ENCODE measurements around the gene SLC38A3.
A peak's percentile ranks its signal among the peaks of the same experiment; 100 is the strongest.
"Not testable (repeated sequence)": the region's sequence is repeated elsewhere in the genome, so short reads cannot be mapped to it uniquely, and the experiment has no call there.

The SLC38A3 gene

DNA sequence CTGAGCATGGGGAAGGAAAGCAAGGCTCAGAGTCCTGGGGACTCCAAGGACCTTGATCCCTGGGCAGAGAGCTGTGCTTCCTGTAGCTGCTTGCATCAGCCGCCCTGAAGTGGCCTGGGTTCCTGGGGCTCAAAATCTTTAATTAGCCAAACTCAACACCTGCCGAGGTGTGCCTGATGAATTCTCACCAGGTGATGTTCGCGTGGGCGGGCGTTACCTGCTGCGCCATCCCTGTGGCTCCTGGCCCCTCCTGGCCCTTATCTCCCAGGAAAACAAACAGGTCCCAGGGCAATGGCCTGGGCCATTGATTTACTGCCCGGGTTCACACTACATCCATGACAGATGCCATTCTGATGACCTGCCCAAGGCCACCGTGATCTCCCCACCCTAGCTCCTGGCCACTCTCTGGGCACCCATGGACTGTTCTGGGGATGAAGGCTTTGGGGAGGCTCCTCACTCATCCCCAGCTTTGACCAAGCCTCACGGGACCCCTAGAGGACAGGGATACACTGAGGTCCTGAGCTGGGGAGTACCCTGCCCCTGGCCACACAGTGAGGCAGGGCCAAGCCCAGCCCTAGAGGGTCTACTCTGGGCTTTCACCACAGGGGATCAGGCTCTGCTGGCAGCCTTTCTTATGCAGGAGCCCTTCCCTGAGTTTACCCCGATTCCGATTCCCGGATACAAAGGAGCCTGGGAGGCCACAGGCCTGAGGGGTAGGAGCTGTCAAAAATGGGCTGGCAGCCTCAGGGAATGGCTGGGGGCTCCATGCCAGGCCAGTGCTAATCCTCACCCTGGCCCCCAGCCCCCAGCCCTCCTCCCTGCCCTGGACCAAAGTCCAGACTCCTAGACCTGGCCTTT is 5.7 kb downstream of the SLC38A3 start:
- TF ChIP-seq, protein P1, sequence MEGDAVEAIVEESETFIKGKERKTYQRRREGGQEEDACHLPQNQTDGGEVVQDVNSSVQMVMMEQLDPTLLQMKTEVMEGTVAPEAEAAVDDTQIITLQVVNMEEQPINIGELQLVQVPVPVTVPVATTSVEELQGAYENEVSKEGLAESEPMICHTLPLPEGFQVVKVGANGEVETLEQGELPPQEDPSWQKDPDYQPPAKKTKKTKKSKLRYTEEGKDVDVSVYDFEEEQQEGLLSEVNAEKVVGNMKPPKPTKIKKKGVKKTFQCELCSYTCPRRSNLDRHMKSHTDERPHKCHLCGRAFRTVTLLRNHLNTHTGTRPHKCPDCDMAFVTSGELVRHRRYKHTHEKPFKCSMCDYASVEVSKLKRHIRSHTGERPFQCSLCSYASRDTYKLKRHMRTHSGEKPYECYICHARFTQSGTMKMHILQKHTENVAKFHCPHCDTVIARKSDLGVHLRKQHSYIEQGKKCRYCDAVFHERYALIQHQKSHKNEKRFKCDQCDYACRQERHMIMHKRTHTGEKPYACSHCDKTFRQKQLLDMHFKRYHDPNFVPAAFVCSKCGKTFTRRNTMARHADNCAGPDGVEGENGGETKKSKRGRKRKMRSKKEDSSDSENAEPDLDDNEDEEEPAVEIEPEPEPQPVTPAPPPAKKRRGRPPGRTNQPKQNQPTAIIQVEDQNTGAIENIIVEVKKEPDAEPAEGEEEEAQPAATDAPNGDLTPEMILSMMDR (IDR thresholded peaks at IDR 0.05; ENCODE audit: low read length, missing control alignments) = no peak
- no peak overlapping the region for H3K4me3 ChIP-seq (replicated peaks; ENCODE audit: low read depth, low read length)
- DNase-seq (ENCODE audit: low read depth) = no peak

DNA sequence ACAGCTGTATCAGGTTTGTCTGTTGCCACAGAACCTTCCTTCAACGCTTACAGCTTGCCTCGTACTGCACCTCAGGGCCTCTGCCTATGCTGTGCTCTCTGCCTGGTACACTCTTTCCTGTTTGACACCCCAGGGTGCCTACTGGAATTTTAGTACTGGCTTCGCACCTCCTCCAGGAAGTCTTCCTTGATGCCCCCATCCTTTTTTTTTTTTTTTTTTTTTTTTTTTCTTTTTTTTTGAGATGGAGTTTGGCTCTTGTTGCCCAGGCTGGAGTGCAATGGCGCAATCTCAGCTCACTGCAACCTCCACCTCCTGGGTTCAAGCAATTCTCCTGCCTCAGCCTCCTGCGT is 6.3 kb downstream of the SLC38A3 start:
- H3K4me3 ChIP-seq (replicated peaks; ENCODE audit: low read depth, low read length); DNase-seq (ENCODE audit: low read depth): not testable (repeated sequence)

DNA sequence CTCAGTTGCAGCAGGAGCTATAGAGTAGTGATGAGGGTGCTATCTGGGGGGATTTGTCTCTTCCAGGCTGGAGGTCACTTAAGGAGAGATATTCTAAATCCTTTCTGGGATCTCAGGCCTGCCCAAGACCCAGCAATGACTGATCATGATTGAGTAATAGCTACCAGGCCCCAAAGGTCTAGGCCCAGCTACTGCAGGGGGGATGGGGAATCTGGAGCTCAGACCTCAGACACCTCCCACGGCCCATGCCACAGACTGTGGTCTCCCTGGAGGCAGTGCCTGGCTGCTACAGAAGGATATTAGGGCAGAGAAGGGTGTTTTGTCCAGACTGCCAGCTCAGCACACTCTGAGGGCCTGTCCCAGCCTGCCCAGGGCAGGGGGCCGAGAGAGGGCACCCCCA is 6.9 kb downstream of the SLC38A3 start:
- DNase-seq (ENCODE audit: low read depth) = peak; percentile 54
- TF ChIP-seq, protein P1 (IDR thresholded peaks at IDR 0.05; ENCODE audit: low read length, missing control alignments) = no peak
- no peak overlapping the region for H3K4me3 ChIP-seq (replicated peaks; ENCODE audit: low read depth, low read length)

DNA sequence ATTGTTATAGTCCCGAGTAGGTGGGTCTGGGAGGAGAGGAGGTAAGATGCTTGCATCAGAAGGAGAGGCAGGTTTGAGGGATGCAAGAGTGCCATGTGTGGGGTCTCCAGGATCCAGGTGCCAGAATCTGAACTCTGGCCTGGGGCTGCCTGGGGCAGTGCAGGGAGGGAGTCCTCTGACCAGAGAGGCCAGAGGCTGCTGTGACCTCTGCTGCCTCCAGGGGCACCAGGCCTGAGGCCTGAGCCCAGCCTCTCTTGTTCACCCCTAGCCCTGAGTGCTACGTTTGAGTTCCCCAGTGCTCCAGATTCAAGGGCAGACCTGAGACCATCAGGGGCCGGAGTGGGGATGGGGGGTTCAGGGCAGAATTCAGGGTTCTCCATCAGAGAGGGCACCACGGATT is 7.4 kb downstream of the SLC38A3 start:
- no peak overlapping the region for H3K4me3 ChIP-seq (replicated peaks; ENCODE audit: low read depth, low read length)

DNA sequence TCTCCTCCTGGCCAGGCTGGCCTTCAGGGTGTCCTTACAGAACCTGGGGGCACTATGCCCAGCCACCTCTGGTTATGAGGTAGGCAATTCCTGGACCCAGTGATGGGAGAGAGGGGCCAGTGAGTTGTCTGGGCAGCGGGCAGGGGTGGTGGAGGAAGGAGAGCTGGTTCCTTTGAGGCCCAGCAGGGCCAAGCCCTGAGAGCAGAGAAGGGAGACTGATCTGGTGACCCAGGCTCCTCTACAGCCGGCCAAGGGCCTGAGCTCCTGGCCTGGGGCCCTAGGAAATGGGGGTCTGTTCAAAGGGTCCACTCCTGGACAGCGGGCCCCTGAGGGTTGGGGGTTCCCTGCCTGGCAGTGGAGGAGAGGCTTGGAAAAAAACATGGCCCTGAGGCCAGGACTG is 7.9 kb downstream of the SLC38A3 start:
- TF ChIP-seq, protein P1 (IDR thresholded peaks at IDR 0.05; ENCODE audit: low read length, missing control alignments) = no peak
- DNase-seq (ENCODE audit: low read depth) = no peak
- H3K4me3 ChIP-seq (replicated peaks; ENCODE audit: low read depth, low read length) = no peak overlapping the region

More for the DNA sequence above, 7.4 kb downstream of the SLC38A3 start:
- TF ChIP-seq, protein P1 (IDR thresholded peaks at IDR 0.05; ENCODE audit: low read length, missing control alignments) = no peak
- no peak for DNase-seq (ENCODE audit: low read depth)

DNA sequence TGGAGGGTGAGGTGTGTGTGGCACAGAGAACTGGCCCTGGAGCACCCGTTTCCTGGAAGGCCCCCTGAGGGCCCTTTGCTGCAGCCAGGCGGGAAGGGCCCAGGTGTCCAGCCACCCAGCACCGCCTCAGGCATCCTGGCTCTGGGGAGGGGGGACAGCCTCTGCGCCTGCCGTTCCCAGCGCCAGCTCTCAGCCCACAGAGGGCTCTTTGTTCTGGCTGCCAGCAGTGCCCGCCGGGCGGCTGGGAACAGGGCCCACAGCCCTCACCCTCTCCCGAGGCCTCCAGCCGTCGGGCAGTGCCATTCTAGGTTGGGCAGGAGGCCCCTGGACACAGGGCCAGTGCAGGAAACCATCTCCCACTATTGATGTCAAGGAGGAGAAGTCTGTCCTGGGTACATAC is 8.3 kb downstream of the SLC38A3 start:
- DNase-seq (ENCODE audit: low read depth) = no peak
- TF ChIP-seq, protein P1 (IDR thresholded peaks at IDR 0.05; ENCODE audit: low read length, missing control alignments) = no peak
- no peak overlapping the region for H3K4me3 ChIP-seq (replicated peaks; ENCODE audit: low read depth, low read length)

DNA sequence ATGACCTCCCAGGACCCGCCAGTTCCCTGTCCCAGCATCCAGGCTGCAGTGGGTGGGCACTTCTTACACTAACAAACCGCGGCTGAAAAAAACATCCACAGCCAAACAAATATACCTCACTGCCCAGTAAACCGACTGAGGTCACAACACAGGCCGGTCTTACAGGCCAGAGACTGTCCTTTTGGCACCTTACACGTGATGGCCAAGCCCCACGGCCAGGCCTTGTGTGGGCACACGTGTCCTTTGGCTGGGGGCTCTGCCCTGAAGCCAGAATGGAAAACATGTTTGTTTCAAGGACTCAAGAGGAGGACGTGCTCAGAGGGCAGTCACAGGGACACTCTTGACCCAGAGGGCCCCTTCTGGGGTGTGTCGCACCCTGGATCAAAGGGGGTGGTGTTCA is 9.8 kb downstream of the SLC38A3 start:
- H3K4me3 ChIP-seq (replicated peaks; ENCODE audit: low read depth, low read length) = no peak overlapping the region
- no peak for DNase-seq (ENCODE audit: low read depth)
- TF ChIP-seq, protein P1 (IDR thresholded peaks at IDR 0.05; ENCODE audit: low read length, missing control alignments) = no peak
